PC-3 (cell line): ENCODE results near the gene FBXO31. TPM values are rescaled to one million over a fixed set of nuclear protein-coding genes. Genes with fewer than 3 reads are reported as not detected.

ENCODE experiments used
- ATAC-seq: fragments of 200-7000 bp; cut with Tn5 transposase; 2 replicates; pipeline ENCODE4 v1.9.1; 2020; ENCODE audit warnings: mild to moderate bottlenecking, moderate library complexity
- BruUV-seq: library from RNA; stranded (reverse); fragments of 400-500 nt; replicated peaks from 2 replicates; lab custom pipeline; 2021; lab: Mats Ljungman, UMichigan
- CTCF ChIA-PET: fragments of 300-600 bp; sonication (Branson Sonifier 250); formaldehyde crosslinking; loops from one replicate; lab custom pipeline; 2022; ENCODE audit warnings: antibody characterized with exemption; lab: Charles Lee
- POLR2A ChIA-PET: fragments of 300-600 bp; sonication (Branson Sonifier 250); formaldehyde crosslinking; loops from one replicate; lab custom pipeline; 2022; ENCODE audit warnings: antibody characterized with exemption; ENCODE audit not compliant: unreplicated experiment; lab: Charles Lee
- DNase-seq: peaks from one replicate; pipeline ENCODE4 v3.0.0-alpha.2; 2015
- H2AFZ ChIP-seq: fragments of 300-600 bp; sonication (generic); 2 replicates; pipeline ENCODE4 v1.6.0; 2016; ENCODE audit warnings: antibody characterized with exemption, low read length
- H3F3A ChIP-seq: fragments of 300-600 bp; sonication (generic); one replicate; pipeline ENCODE4 v1.6.0; 2017; ENCODE audit warnings: antibody characterized with exemption, low read length, control low read depth, mild to moderate bottlenecking; ENCODE audit not compliant: unreplicated experiment
- H3K27ac ChIP-seq: fragments of 300-600 bp; sonication (generic); 2 replicates; pipeline ENCODE4 v1.5.1; 2016; ENCODE audit warnings: mild to moderate bottlenecking, low read length
- H3K27me3 ChIP-seq: fragments of 300-600 bp; sonication (generic); 2 replicates; pipeline ENCODE4 v1.6.1; 2016; ENCODE audit warnings: low read length, mixed read lengths
- H3K36me3 ChIP-seq: fragments of 300-600 bp; sonication (generic); 2 replicates; pipeline ENCODE4 v1.6.1; 2016; ENCODE audit warnings: low read depth, mixed run types, low read length, mixed read lengths
- H3K4me1 ChIP-seq: fragments of 300-600 bp; sonication (generic); 2 replicates; pipeline ENCODE4 v1.5.1; 2016; ENCODE audit warnings: low read length; ENCODE audit not compliant: insufficient read depth
- H3K4me2 ChIP-seq: fragments of 300-600 bp; sonication (generic); 2 replicates; pipeline ENCODE4 v1.6.0; 2016; ENCODE audit warnings: low read length
- H3K4me3 ChIP-seq: fragments of 300-600 bp; sonication (generic); 2 replicates; pipeline ENCODE4 v1.5.1; 2016; ENCODE audit warnings: mild to moderate bottlenecking, low read length, mixed read lengths
- H3K79me2 ChIP-seq: fragments of 300-600 bp; sonication (generic); 2 replicates; pipeline ENCODE4 v1.6.1; 2017; ENCODE audit warnings: low read length, mixed read lengths
- H3K9ac ChIP-seq: fragments of 300-600 bp; sonication (generic); 2 replicates; pipeline ENCODE4 v1.6.0; 2016; ENCODE audit warnings: mild to moderate bottlenecking, low read length
- H3K9me2 ChIP-seq: fragments of 300-600 bp; sonication (generic); replicated peaks from 2 replicates; pipeline ENCODE4 v1.6.1; 2016; ENCODE audit warnings: mixed run types, low read length, mixed read lengths
- H3K9me3 ChIP-seq: fragments of 300-600 bp; sonication (generic); 2 replicates; pipeline ENCODE4 v1.6.1; 2016; ENCODE audit warnings: low read length, mixed read lengths
- H4K20me1 ChIP-seq: fragments of 300-600 bp; sonication (generic); 2 replicates; pipeline ENCODE4 v1.6.1; 2016; ENCODE audit warnings: low read length, mixed read lengths
- CTCF ChIP-seq: fragments of 300-600 bp; sonication (generic); conservative IDR thresholded peaks from 2 replicates; pipeline ENCODE4 v1.5.1; 2017; ENCODE audit warnings: antibody characterized with exemption, low read depth, mild to moderate bottlenecking, low read length
- EZH2 ChIP-seq: fragments of 300-600 bp; sonication (generic); IDR thresholded peaks from one replicate; pipeline ENCODE4 v1.6.1; 2017; ENCODE audit warnings: antibody characterized with exemption, mild to moderate bottlenecking, low read length; ENCODE audit not compliant: unreplicated experiment
- EZH2phosphoT487 ChIP-seq: fragments of 300-600 bp; sonication (generic); IDR thresholded peaks from 2 replicates; pipeline ENCODE4 v1.6.1; 2018; ENCODE audit warnings: mild to moderate bottlenecking, antibody characterized with exemption, low read length, borderline replicate concordance
- intact Hi-C: fragments of 100-400 bp; cut with micrococcal nuclease; formaldehyde crosslinking; loops from 2 replicates; pipeline ENCODE4 v1.9.0; 2023
- total RNA-seq: library from RNA; depleted of rRNA; stranded (reverse); fragments of >200 nt; gene quantifications from 2 replicates; pipeline ENCODE4 v1.2.3, GENCODE V29; 2014

Gene FBXO31
- total RNA-seq, 1 experiment from 2014 or later: 14.8 TPM

DNA sequence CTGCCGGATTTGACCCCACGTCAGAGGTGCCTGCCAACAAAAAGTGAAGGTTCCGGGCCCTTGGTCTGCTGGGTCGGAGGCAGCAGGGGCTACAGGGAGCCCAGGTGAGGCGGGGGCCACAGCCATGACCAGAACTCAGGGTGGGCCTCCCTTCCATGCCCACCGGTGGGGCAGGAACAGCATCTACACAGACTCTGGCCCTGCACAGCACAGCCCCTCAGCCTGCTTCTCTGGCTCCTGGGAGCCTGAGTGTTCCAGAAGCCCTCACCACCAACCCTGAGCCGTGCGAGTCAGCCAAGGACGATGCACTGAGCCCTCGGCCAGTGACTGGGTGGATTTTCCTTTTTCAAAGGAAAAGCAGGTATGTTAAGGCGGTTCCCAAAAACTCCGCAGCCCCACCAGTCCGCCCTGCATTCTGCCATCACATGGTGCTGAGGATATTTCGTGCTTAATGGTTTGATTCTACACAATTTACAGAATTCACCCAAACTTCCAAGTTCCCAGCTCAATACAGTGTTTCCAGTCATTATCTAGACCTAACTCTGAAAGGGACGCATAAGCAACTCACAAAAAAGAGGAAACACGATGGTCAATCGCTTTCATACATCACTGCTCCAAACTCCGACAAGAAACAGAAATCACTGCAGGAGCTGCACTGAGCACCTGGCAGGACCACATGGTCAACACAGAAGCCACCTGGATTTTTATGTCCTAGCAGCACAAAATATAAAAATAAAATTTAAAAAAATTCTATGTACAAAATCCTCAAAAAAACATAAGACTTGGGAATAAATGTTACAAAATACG is 46.9 kb downstream of the FBXO31 start:
- intact Hi-C loops: no loop called here
- no peaks in the 10 kb centered on the region for H3K27me3 ChIP-seq
- H3K4me3 ChIP-seq: no peak overlapping the region
- DNase-seq: no peak
- no peaks in the 10 kb centered on the region for H3K79me2 ChIP-seq
- ChIA-PET CTCF (no interaction called here), POLR2A (no interaction called here)
- no peak overlapping the region for H3K27ac ChIP-seq
- H4K20me1 ChIP-seq: no peaks in the 10 kb centered on the region
- no peak overlapping the region for H2AFZ ChIP-seq
- H3K36me3 ChIP-seq: no peaks in the 10 kb centered on the region
- no peaks in the 10 kb centered on the region for H3F3A ChIP-seq
- H3K9me2 ChIP-seq: no peaks in the 10 kb centered on the region
- BruUV-seq: no TSS peak
- no peaks in the 10 kb centered on the region for H3K4me1 ChIP-seq
- no peak overlapping the region for H3K9ac ChIP-seq
- no peaks in the 10 kb centered on the region for H3K9me3 ChIP-seq
- no peak for TF ChIP-seq CTCF
- no peak for TF ChIP-seq EZH2phosphoT487
- no peak for TF ChIP-seq EZH2
- no peak overlapping the region for H3K4me2 ChIP-seq
- no peak for ATAC-seq

GRCh38 chr16:87335625-87336433 is 47.7 kb downstream of the FBXO31 start:
- Histone ChIP-seq H3K4me3 (no peak overlapping the region), H2AFZ (no peak overlapping the region), H3K79me2 (no peaks in the 10 kb centered on the region), H3K9me3 (no peaks in the 10 kb centered on the region), H3K9me2 (no peaks in the 10 kb centered on the region), H3K9ac (no peak overlapping the region), H3K36me3 (no peaks in the 10 kb centered on the region), H3K27ac (no peak overlapping the region), H3K4me1 (no peaks in the 10 kb centered on the region), H3K4me2 (no peak overlapping the region), H3F3A (no peaks in the 10 kb centered on the region), H4K20me1 (no peaks in the 10 kb centered on the region), H3K27me3 (no peaks in the 10 kb centered on the region)
- ChIA-PET CTCF (no interaction called here), POLR2A (no interaction called here)
- intact Hi-C loops: no loop called here
- TF ChIP-seq EZH2: no peak
- TF ChIP-seq EZH2phosphoT487: no peak
- no peak for TF ChIP-seq CTCF
- ATAC-seq: no peak
- BruUV-seq: no TSS peak
- DNase-seq: no peak
